Fibroblast of pulmonary artery (primary cell): Measurements from ENCODE around the gene IGDCC3.
A peak's percentile ranks its signal among the peaks of the same experiment; 100 is the strongest.

Experiments
- DNase-seq: peaks from one replicate; pipeline ENCODE4 v3.0.0-alpha.2; 2010; ENCODE audit warnings: low read depth
- H3K4me3 ChIP-seq: replicated peaks from 2 replicates; pipeline ENCODE4 v1.5.1; 2011; ENCODE audit warnings: low read depth, mild to moderate bottlenecking, control low read depth, low read length, moderate library complexity
- CTCF ChIP-seq: IDR thresholded peaks from 2 replicates; pipeline ENCODE4 v1.5.1; 2011; ENCODE audit warnings: mild to moderate bottlenecking, control low read depth, low read length, inconsistent platforms; ENCODE audit errors: missing control alignments

The IGDCC3 gene

GRCh38 chr15:65305776-65306175, 72.0 kb downstream of the IGDCC3 start:
- no peak for DNase-seq
- TF ChIP-seq CTCF = no peak
- H3K4me3 ChIP-seq = no peak overlapping the region

- H3K4me3 ChIP-seq = no peak overlapping the region
Observed at GRCh38 chr15:65305150-65305758, 72.5 kb downstream of the IGDCC3 start.

GRCh38 chr15:65304381-65305149, 73.2 kb downstream of the IGDCC3 start, which contains the start of gene RNU5B-1:
TSS of gene RNU5B-1 (plus strand) at chr15:65304677.
- peak within 1 kb of the TSS; percentile 42 for H3K4me3 ChIP-seq
- TF ChIP-seq CTCF = peak; percentile 94
- peak; percentile 97 for DNase-seq

More at GRCh38 chr15:65305150-65305758, 72.5 kb downstream of the IGDCC3 start:
- no peak for TF ChIP-seq CTCF
- no peak for DNase-seq

GRCh38 chr15:65303687-65304380, 74.0 kb downstream of the IGDCC3 start:
- TF ChIP-seq CTCF = no peak
- peak overlapping the region; percentile 42 for H3K4me3 ChIP-seq
- peak; percentile 60 for DNase-seq

- DNase-seq = no peak
- no peak overlapping the region for H3K4me3 ChIP-seq
- TF ChIP-seq CTCF = no peak
Observed at GRCh38 chr15:65302061-65302460, 75.7 kb downstream of the IGDCC3 start.

GRCh38 chr15:65300924-65301441, 76.8 kb downstream of the IGDCC3 start:
- DNase-seq = no peak
- no peak for TF ChIP-seq CTCF
- H3K4me3 ChIP-seq = no peak overlapping the region
